KMS-11 (cell line): Measurements from ENCODE around the gene SLC2A5.

ENCODE experiments used
- H2AFZ ChIP-seq: fragments of 200-600 bp; sonication (generic); 2 replicates; pipeline ENCODE4 v1.6.1; 2016; ENCODE audit warnings: antibody characterized with exemption, mixed run types, low read depth
- H3K27ac ChIP-seq: fragments of 200-600 bp; sonication (generic); 2 replicates; pipeline ENCODE4 v1.6.1; 2016; ENCODE audit warnings: mild to moderate bottlenecking, mixed run types
- H3K27me3 ChIP-seq: fragments of 200-600 bp; sonication (generic); 2 replicates; pipeline ENCODE4 v1.6.1; 2017; ENCODE audit warnings: mild to moderate bottlenecking, low read depth, mixed run types, moderate library complexity; ENCODE audit not compliant: insufficient read depth
- H3K36me3 ChIP-seq: fragments of 200-600 bp; sonication (generic); 2 replicates; pipeline ENCODE4 v1.6.1; 2017; ENCODE audit warnings: mild to moderate bottlenecking, mixed run types; ENCODE audit not compliant: insufficient read depth
- H3K4me1 ChIP-seq: fragments of 200-600 bp; sonication (generic); 2 replicates; pipeline ENCODE4 v1.6.1; 2016; ENCODE audit warnings: mild to moderate bottlenecking, low read depth, mixed run types; ENCODE audit not compliant: poor library complexity, severe bottlenecking
- H3K4me2 ChIP-seq: fragments of 200-600 bp; sonication (generic); 2 replicates; pipeline ENCODE4 v1.7.0; 2016; ENCODE audit warnings: mild to moderate bottlenecking, mixed run types
- H3K4me3 ChIP-seq: fragments of 200-600 bp; sonication (generic); IDR thresholded peaks from 2 replicates; pipeline ENCODE4 v1.6.1; 2017; ENCODE audit warnings: low read depth, low read length, mixed read lengths; ENCODE audit not compliant: insufficient read depth
- H3K79me2 ChIP-seq: fragments of 200-600 bp; sonication (generic); 2 replicates; pipeline ENCODE4 v1.6.1; 2016; ENCODE audit warnings: low read depth, mixed run types; ENCODE audit not compliant: insufficient read depth
- H3K9ac ChIP-seq: fragments of 200-600 bp; sonication (generic); 2 replicates; pipeline ENCODE4 v1.6.1; 2016; ENCODE audit warnings: mild to moderate bottlenecking, mixed run types
- H4K20me1 ChIP-seq: fragments of 200-600 bp; sonication (generic); 2 replicates; pipeline ENCODE4 v1.6.1; 2016; ENCODE audit warnings: mild to moderate bottlenecking, mixed run types; ENCODE audit not compliant: insufficient read depth
- CTCF ChIP-seq: fragments of 200-600 bp; sonication (generic); conservative IDR thresholded peaks from 2 replicates; pipeline ENCODE4 v1.6.1; 2017; ENCODE audit warnings: low read depth, mild to moderate bottlenecking, antibody characterized with exemption, low read length, moderate library complexity, mixed read lengths

Gene SLC2A5

GRCh38 chr1:9065213-9065751 is 4.2 kb downstream of the SLC2A5 start:
- Histone ChIP-seq H3K79me2 (no peaks in the 10 kb centered on the region), H3K36me3 (no peaks in the 10 kb centered on the region), H3K4me3 (no peak overlapping the region), H3K27me3 (peaks cover 5% of the 10 kb centered on the region; the same call in 1 of the 2 replicates), H3K4me1 (no peaks in the 10 kb centered on the region), H3K27ac (no peak overlapping the region), H4K20me1 (no peaks in the 10 kb centered on the region), H3K9ac (no peak overlapping the region), H2AFZ (no peak overlapping the region), H3K4me2 (no peak overlapping the region)
- no peak for TF ChIP-seq CTCF

GRCh38 chr1:9062846-9063245 is 6.6 kb downstream of the SLC2A5 start:
- Histone ChIP-seq H3K9ac (no peak overlapping the region), H3K27me3 (no peaks in the 10 kb centered on the region), H2AFZ (no peak overlapping the region), H4K20me1 (no peaks in the 10 kb centered on the region), H3K27ac (no peak overlapping the region), H3K4me1 (no peaks in the 10 kb centered on the region), H3K4me2 (no peak overlapping the region), H3K36me3 (no peaks in the 10 kb centered on the region), H3K79me2 (no peaks in the 10 kb centered on the region), H3K4me3 (no peak overlapping the region)
- TF ChIP-seq CTCF: no peak

- TF ChIP-seq CTCF: no peak
- no peaks in the 10 kb centered on the region for H3K79me2 ChIP-seq
- H3K36me3 ChIP-seq: no peaks in the 10 kb centered on the region
- H2AFZ ChIP-seq: no peak overlapping the region
- no peak overlapping the region for H3K4me2 ChIP-seq
- no peaks in the 10 kb centered on the region for H3K4me1 ChIP-seq
- H3K4me3 ChIP-seq: no peak overlapping the region
- no peak overlapping the region for H3K9ac ChIP-seq
- no peaks in the 10 kb centered on the region for H3K27me3 ChIP-seq
- no peaks in the 10 kb centered on the region for H4K20me1 ChIP-seq
- H3K27ac ChIP-seq: no peak overlapping the region
Measured at GRCh38 chr1:9062021-9062471, 7.4 kb downstream of the SLC2A5 start.

- TF ChIP-seq CTCF: no peak
- Histone ChIP-seq H4K20me1 (no peaks in the 10 kb centered on the region), H3K4me3 (no peak overlapping the region), H3K79me2 (no peaks in the 10 kb centered on the region), H3K4me1 (no peaks in the 10 kb centered on the region), H3K36me3 (no peaks in the 10 kb centered on the region), H2AFZ (no peak overlapping the region), H3K27ac (no peak overlapping the region), H3K4me2 (no peak overlapping the region), H3K9ac (no peak overlapping the region), H3K27me3 (no peaks in the 10 kb centered on the region)
Measured at GRCh38 chr1:9061252-9061960, 8.0 kb downstream of the SLC2A5 start.
